Common myeloid progenitor, CD34-positive (primary cell): ENCODE data around the gene DENND5A.

Experiments used
- CTCF ChIA-PET: fragments of 350-600 bp; sonication (Branson Sonifier 250); formaldehyde crosslinking; loops from one replicate; lab custom pipeline; 2021; ENCODE audit warnings: antibody characterized with exemption; lab: Charles Lee
- POLR2A ChIA-PET: fragments of 350-600 bp; sonication (Branson Sonifier 250); formaldehyde crosslinking; loops from one replicate; lab custom pipeline; 2021; ENCODE audit warnings: antibody characterized with exemption; lab: Charles Lee
- DNase-seq, 3 donors: peaks; one replicate each; pipeline versions ENCODE4 v3.0.0 to v3.0.0-alpha.2; 2013
- H3K27ac ChIP-seq, 2 experiments: 1 replicate in 1 of 2; 2 replicates in 1 of 2; pipeline ENCODE4 v1.7.0; 2013; ENCODE audit warnings: inconsistent platforms in 2 of 2, low read length in 2 of 2, mild to moderate bottlenecking in 2 of 2, low read depth in 1 of 2, moderate library complexity in 1 of 2; ENCODE audit not compliant: severe bottlenecking in 2 of 2, insufficient read depth in 1 of 2, poor library complexity in 1 of 2
- H3K27me3 ChIP-seq, 5 experiments: replicated peaks in 2 of 5; 1 replicate in 3 of 5; 2 replicates in 2 of 5; pipeline versions ENCODE4 v1.6.1 to v1.7.0; 2013; ENCODE audit warnings: low read length in 4 of 5, mild to moderate bottlenecking in 2 of 5, moderate library complexity in 2 of 5, inconsistent platforms in 1 of 5; ENCODE audit not compliant: insufficient read depth in 5 of 5, control insufficient read depth in 4 of 5
- H3K36me3 ChIP-seq, 4 experiments: 1 replicate in 2 of 4; 2 replicates in 2 of 4; pipeline versions ENCODE4 v1.6.1 to v1.7.0; 2013; ENCODE audit warnings: low read length in 3 of 4, control low read depth in 1 of 4, mild to moderate bottlenecking in 1 of 4; ENCODE audit not compliant: control insufficient read depth in 4 of 4, insufficient read depth in 4 of 4
- H3K4me1 ChIP-seq, 4 experiments: 1 replicate in 3 of 4; 2 replicates in 1 of 4; pipeline versions ENCODE4 v1.6.1 to v1.7.1; 2013; ENCODE audit warnings: low read length in 3 of 4, mild to moderate bottlenecking in 3 of 4, control low read depth in 1 of 4, inconsistent platforms in 1 of 4, moderate library complexity in 1 of 4; ENCODE audit not compliant: control insufficient read depth in 4 of 4, insufficient read depth in 4 of 4; ENCODE audit errors: control extremely low read depth in 1 of 4
- H3K4me3 ChIP-seq, 7 experiments: 1 replicate in 4 of 7; 2 replicates in 3 of 7; pipeline versions ENCODE4 v1.5.1 to v1.7.0; 2013; ENCODE audit warnings: mild to moderate bottlenecking in 7 of 7, low read length in 6 of 7, moderate library complexity in 6 of 7, inconsistent platforms in 2 of 7, low read depth in 2 of 7, control low read depth in 1 of 7; ENCODE audit not compliant: insufficient read depth in 4 of 7, control insufficient read depth in 1 of 7; ENCODE audit errors: extremely low read depth in 1 of 7
- H3K9me3 ChIP-seq, 5 experiments: 1 replicate in 4 of 5; 2 replicates in 1 of 5; pipeline versions ENCODE4 v1.6.1 to v1.7.1; 2013; ENCODE audit warnings: low read length in 4 of 5, mild to moderate bottlenecking in 2 of 5, inconsistent platforms in 1 of 5, low read depth in 1 of 5, moderate library complexity in 1 of 5; ENCODE audit not compliant: control insufficient read depth in 4 of 5, insufficient read depth in 2 of 5; ENCODE audit errors: control extremely low read depth in 1 of 5
- WGBS: methylation state at CpG from one replicate; pipeline ENCODE4 v1.1.5; 2013; ENCODE audit not compliant: insufficient coverage; 5-methylcytosine and 5-hydroxymethylcytosine counted together

The DENND5A gene

DNA sequence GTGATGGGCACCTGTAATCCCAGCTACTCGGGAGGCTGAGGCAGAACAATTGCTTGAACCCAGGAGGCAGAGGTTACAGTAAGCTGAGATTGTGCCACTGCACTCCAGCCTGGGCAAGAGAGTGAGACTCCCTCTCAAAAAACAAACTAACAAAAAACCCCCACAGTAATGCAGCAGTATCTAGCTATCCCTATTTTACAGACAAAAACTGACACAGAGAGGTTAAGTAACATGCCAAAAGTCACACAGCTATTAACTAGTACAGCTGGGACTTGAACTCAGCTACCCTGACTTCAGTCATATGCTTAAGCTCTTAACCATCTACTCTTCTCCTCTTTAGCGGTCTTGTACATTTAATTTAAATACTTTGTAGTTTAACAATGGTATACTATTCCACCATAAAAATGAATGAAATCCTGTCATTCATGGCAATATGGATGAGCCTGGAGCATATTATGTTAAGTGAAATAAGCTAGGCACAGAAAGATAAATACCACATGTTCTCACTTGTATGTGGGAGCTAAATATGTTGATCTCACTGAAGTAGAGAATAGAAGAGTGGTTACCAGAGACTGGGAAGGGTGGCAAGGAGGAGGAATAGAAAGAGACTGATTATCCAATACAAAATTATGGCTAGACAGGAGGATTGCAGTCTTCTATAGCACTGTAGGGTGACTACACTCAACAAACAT, 82.8 kb downstream of the DENND5A start:
- H3K4me3 ChIP-seq, result no peak overlapping the region
- no peaks in the 10 kb centered on the region for H3K9me3 ChIP-seq
- H3K27me3 ChIP-seq, result no peaks in the 10 kb centered on the region
- no peaks in the 10 kb centered on the region for H3K4me1 ChIP-seq
- H3K27ac ChIP-seq, result no peak overlapping the region
- ChIA-PET POLR2A (no interaction called here), CTCF (interaction anchor here (0.8 to 1.5 kb wide), 4 partner anchors 9 to 99 kb away, joined by 3 to 5 read pairs (median 3); no protein-coding TSS in a partner anchor)
- peaks cover 24 to 47% (median 42%) of the 10 kb centered on the region in 4 experiments for H3K36me3 ChIP-seq
- DNase-seq, result no peak
- 100% methylated on average over 1 of the region's 2 CpGs for WGBS

DNA sequence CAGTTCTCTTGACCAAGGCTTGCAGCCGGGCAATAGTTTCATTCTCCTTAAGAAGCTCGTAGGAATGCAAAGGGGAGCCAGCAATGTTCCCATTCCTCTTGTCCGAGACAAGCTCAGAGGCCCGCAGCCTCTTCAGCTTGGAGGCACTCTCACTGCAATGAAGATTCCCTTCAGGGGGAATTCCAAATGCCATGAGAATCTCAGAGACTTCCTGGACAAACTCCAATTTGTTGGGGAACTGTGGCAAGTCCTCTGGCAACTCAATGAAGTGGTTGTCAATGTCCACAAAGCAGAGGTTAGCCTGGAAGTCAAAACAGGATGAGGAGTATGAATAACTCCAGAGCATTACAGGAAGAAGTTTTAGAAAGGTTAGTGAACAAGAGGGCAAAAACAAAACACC, 84.4 kb downstream of the DENND5A start:
- Histone ChIP-seq H3K4me1 (no peaks in the 10 kb centered on the region), H3K27ac (no peak overlapping the region), H3K27me3 (no peaks in the 10 kb centered on the region), H3K4me3 (no peak overlapping the region), H3K9me3 (no peaks in the 10 kb centered on the region), H3K36me3 (peaks cover 28 to 61% (median 48%) of the 10 kb centered on the region in 4 experiments)
- 100% methylated on average over 4 of the region's 4 CpGs for WGBS
- DNase-seq, result no peak
- CTCF ChIA-PET, result interaction anchor here (1.3 kb wide), 1 partner anchor 8 kb away, joined by 6 read pairs; no protein-coding TSS in a partner anchor
- POLR2A ChIA-PET, result no interaction called here

DNA sequence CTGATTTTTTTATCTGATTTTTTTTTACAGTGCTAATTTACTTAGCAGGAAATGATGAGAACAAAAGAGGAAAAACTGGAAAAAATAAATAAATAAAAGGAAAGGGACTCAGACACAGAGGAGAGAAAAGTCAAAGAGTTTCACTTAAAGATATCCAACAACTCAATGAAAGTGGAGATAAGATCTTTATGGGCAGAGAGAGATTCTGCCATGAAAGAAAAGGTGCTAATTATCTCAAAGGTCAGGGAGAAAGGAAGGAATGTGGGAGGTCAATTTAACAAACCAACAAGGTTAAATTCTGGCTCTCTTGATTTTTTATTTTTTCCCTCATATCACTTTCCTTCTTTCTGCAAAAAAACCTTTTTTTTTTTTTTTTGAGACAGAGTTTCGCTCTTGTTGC, 86.0 kb downstream of the DENND5A start:
- Histone ChIP-seq H3K27me3 (no peaks in the 10 kb centered on the region), H3K4me1 (no peaks in the 10 kb centered on the region), H3K36me3 (peaks cover 28 to 57% (median 47%) of the 10 kb centered on the region in 4 experiments), H3K4me3 (no peak overlapping the region), H3K27ac (no peak overlapping the region), H3K9me3 (no peaks in the 10 kb centered on the region)
- DNase-seq, result no peak
- CTCF ChIA-PET, result no interaction called here
- no CpG with 5 or more reads among the region's 1 CpG for WGBS
- POLR2A ChIA-PET, result no interaction called here

DNA sequence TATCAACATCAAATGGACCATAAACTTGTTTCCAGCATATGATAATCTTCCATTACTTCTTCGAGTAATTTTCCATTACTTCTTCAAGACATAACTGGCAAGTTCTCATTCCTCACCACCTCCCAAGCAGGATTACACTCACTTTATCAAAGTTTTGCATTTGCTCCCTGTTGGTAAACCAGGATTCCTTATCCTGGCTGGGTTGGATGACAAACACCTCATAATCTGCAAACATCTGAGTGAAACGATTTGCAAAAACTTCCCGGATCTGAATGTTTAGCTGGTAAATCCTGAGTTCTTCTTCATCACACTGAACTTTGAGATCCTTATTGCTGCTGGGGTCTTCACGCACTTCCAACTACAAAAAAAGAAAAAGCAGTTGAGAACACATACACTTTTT, 86.4 kb downstream of the DENND5A start:
- Histone ChIP-seq H3K4me1 (no peaks in the 10 kb centered on the region), H3K4me3 (no peak overlapping the region), H3K27me3 (no peaks in the 10 kb centered on the region), H3K9me3 (no peaks in the 10 kb centered on the region), H3K36me3 (peaks cover 28 to 57% (median 47%) of the 10 kb centered on the region in 4 experiments), H3K27ac (no peak overlapping the region)
- CTCF ChIA-PET, result no interaction called here
- POLR2A ChIA-PET, result no interaction called here
- no peak for DNase-seq
- WGBS, result 97% methylated on average over 3 of the region's 4 CpGs

DNA sequence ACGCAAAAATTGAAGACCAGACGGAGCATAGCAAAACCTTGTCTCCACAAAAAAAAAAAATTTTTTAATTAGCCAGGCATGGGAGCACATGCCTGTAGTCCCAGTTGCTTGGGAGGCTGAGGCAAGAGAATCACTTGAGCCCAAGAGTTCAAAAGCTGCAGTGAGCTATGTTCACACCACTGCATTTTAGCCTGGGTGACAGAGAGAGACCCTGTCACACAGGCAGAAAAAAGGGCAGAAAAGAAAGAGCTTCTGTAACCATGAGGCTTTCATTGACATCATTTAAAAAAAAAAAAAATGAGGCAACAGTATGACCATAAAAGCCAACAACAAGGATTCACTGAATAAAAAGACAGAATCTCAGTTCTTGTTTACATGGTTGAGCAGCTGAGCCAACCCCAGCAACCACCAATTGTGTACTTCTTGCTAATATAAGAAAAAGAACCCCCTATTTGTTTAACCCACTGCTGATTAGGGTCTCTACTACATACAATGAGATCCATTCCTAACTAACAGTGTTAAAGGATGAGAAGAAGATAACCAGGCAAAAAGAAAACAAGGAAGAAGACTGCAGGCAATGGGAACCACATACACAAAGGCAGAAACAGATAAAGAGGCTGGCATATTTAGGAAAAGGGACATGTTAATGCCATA, 87.6 kb downstream of the DENND5A start:
- H3K27ac ChIP-seq, result no peak overlapping the region
- ChIA-PET CTCF (interaction anchor here (0.6 to 2.1 kb wide), 4 partner anchors 10 to 1145 kb away, joined by 3 to 6 read pairs (median 4); no protein-coding TSS in a partner anchor), POLR2A (no interaction called here)
- no peaks in the 10 kb centered on the region for H3K4me1 ChIP-seq
- H3K27me3 ChIP-seq, result no peaks in the 10 kb centered on the region
- H3K9me3 ChIP-seq, result no peaks in the 10 kb centered on the region
- H3K4me3 ChIP-seq, result no peak overlapping the region
- DNase-seq, result no peak
- peaks cover 32 to 61% (median 51%) of the 10 kb centered on the region in 4 experiments for H3K36me3 ChIP-seq
- WGBS, result no CpG with 5 or more reads among the region's 2 CpGs

DNA sequence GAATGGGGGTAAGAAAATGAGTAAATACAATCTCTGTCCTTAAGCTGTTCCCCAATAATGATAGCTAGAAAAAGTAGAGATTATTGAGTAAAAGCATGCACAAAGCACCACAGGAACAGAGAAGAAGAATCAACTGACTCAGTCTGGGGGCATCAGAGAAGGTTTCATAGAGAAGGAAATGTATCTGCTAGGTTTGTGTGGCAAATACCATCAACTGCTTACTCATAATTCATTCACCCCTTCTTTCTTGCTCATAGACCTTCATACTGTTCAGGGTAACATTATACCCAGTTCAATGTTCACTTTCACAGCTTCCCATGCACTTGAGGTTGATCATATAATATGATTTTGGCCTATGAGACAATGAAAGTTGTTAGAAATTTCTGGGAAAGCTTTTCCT, 88.6 kb downstream of the DENND5A start:
- Histone ChIP-seq H3K9me3 (no peaks in the 10 kb centered on the region), H3K27me3 (no peaks in the 10 kb centered on the region), H3K4me1 (no peaks in the 10 kb centered on the region), H3K4me3 (no peak overlapping the region), H3K36me3 (peaks cover 33 to 66% (median 52%) of the 10 kb centered on the region in 4 experiments), H3K27ac (no peak overlapping the region)
- no peak for DNase-seq
- CTCF ChIA-PET, result interaction anchor here (1.2 to 2.1 kb wide), 3 partner anchors 9 to 210 kb away, joined by 3 to 6 read pairs (median 6); no protein-coding TSS in a partner anchor
- POLR2A ChIA-PET, result no interaction called here

DNA sequence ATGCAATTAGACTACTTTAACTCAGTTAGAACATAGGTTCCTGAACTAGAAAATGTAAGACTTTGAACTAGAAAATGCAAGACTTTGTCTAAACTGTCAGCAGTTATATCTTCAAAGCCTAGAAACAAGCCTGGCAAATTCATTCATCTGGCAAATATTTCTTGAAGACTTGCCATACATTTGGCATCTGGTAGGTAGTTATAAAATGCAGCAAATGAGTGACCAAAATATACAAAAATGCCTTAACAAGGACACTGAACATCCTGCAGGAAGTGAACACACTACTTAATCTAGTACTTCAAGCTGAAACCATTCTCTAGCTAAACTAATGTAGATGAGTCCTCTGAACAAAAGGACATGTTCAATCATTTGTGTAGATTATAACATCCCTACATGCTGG, 89.0 kb downstream of the DENND5A start:
- CTCF ChIA-PET, result interaction anchor here (1.2 to 2.1 kb wide), 3 partner anchors 8 to 210 kb away, joined by 3 to 6 read pairs (median 6); no protein-coding TSS in a partner anchor
- POLR2A ChIA-PET, result no interaction called here
- peaks cover 30 to 66% (median 52%) of the 10 kb centered on the region in 4 experiments for H3K36me3 ChIP-seq
- H3K9me3 ChIP-seq, result no peaks in the 10 kb centered on the region
- H3K4me3 ChIP-seq, result no peak overlapping the region
- no peaks in the 10 kb centered on the region for H3K4me1 ChIP-seq
- DNase-seq, result no peak
- no peaks in the 10 kb centered on the region for H3K27me3 ChIP-seq
- H3K27ac ChIP-seq, result no peak overlapping the region
